ENCODE data around the gene SLC36A1.
A peak's percentile ranks its signal among the peaks of the same experiment; 100 is the strongest.

The SLC36A1 gene

DNA sequence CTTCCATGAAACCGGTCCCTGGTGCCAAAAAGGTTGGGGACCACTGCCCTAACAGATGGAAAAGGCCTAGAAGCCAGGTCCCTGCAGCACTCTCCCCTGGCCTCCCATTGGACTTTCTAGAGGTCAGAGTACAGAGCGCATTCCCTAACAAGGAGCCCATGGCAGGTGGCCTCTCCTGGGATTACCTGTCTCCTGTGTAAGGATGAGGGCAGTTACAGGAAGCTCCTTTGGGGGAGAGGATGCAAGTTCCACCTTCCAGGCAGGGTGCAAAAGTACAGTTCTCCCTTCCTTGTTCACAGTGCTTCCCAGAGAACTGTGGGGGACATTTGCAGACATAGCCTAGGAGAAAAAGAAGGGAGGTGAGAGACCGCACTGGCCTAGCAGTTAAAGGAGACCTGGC, 62.4 kb downstream of the SLC36A1 start:
- Mint-ChIP-seq H3K27ac (no peak overlapping the region), H3K27me3 (ENCODE audit: low read depth) (no peaks in the 10 kb centered on the region), H3K4me1 (ENCODE audit: low read depth) (no peaks in the 10 kb centered on the region), H3K9me3 (no peaks in the 10 kb centered on the region), H3K36me3 (ENCODE audit: low read depth) (no peaks in the 10 kb centered on the region), H3K4me3 (no peak overlapping the region)
- DNase-seq (ENCODE audit: low spot score): no peak

- Mint-ChIP-seq H3K36me3 (ENCODE audit: low read depth) (no peaks in the 10 kb centered on the region), H3K4me1 (ENCODE audit: low read depth) (no peaks in the 10 kb centered on the region), H3K27ac (no peak overlapping the region), H3K9me3 (no peaks in the 10 kb centered on the region), H3K4me3 (no peak overlapping the region), H3K27me3 (ENCODE audit: low read depth) (no peaks in the 10 kb centered on the region)
- no peak for DNase-seq (ENCODE audit: low spot score)
These were observed 69.9 kb downstream of the SLC36A1 start for GRCh38 chr5:151517122-151517920.

GRCh38 chr5:151520294-151520693, 72.9 kb downstream of the SLC36A1 start:
- Mint-ChIP-seq H3K9me3 (no peaks in the 10 kb centered on the region), H3K36me3 (ENCODE audit: low read depth) (no peaks in the 10 kb centered on the region), H3K27me3 (ENCODE audit: low read depth) (no peaks in the 10 kb centered on the region), H3K4me3 (no peak overlapping the region), H3K27ac (no peak overlapping the region), H3K4me1 (ENCODE audit: low read depth) (no peaks in the 10 kb centered on the region)
- no peak for DNase-seq (ENCODE audit: low spot score)

DNA sequence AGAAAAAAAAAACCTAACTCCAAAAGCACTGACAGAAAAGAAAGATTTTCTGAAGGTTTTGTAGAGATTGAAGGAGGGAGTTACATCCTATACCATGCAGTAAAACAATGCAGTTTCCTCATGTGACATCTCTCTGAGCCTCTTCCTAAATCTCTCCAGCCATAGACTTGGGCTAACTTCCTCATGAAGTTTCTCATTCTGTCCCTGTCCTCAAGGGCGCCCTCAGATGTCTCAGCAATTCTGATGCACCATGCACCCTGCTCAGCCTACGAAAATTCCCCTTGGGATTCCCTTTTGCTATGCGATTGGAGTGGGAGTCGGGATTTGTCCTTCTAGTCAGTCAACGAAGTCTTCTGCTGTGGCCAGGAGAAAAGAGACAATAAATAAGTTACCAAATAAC, 74.8 kb downstream of the SLC36A1 start:
- H3K27ac Mint-ChIP-seq: no peak overlapping the region
- H3K27me3 Mint-ChIP-seq (ENCODE audit: low read depth): no peaks in the 10 kb centered on the region
- no peaks in the 10 kb centered on the region for H3K4me1 Mint-ChIP-seq (ENCODE audit: low read depth)
- no peaks in the 10 kb centered on the region for H3K36me3 Mint-ChIP-seq (ENCODE audit: low read depth)
- no peak overlapping the region for H3K4me3 Mint-ChIP-seq
- no peaks in the 10 kb centered on the region for H3K9me3 Mint-ChIP-seq
- DNase-seq (ENCODE audit: low spot score): no peak

DNA sequence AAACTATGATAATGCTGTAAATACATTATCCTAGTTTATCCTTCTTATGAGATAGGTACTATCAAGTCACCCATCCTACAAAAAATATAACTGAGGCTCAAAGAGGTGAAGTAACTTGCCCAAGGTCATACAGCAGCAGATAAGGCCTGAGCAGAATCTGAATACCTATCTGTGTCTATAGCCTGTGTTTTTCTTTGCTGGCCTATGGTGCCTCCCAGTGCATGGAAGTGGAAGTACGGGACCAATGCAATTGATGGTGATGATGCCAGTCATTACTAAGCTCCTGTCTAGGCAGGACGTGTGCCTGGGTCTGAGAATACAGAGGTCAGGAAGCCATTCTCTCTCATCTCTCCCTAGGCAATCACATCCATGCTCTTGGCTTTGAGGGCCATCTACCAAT, 75.9 kb downstream of the SLC36A1 start:
- H3K36me3 Mint-ChIP-seq (ENCODE audit: low read depth): no peaks in the 10 kb centered on the region
- no peaks in the 10 kb centered on the region for H3K4me1 Mint-ChIP-seq (ENCODE audit: low read depth)
- H3K9me3 Mint-ChIP-seq: no peaks in the 10 kb centered on the region
- DNase-seq (ENCODE audit: low spot score): peak; percentile 18
- H3K27me3 Mint-ChIP-seq (ENCODE audit: low read depth): no peaks in the 10 kb centered on the region
- H3K4me3 Mint-ChIP-seq: no peak overlapping the region
- H3K27ac Mint-ChIP-seq: no peak overlapping the region

DNA sequence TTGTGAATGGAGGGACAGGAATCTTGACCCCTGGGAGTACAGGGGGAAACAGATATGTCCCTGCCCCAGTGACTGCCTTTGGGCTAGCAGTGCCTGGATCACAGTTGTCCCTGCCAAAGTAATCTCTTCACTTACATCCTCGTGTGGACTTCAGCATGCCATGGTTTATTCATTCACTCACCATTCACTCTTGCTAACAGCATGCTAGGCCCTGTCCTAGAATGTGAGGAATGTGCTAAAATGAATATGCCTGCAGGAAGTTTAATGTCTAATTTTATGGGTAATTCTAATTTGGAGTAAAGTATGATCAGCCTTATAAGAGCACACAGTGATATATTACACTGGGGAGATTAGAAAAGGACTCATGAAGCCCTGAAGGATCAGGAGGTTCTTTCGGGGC, 80.8 kb downstream of the SLC36A1 start:
- no peaks in the 10 kb centered on the region for H3K4me1 Mint-ChIP-seq (ENCODE audit: low read depth)
- H3K9me3 Mint-ChIP-seq: no peaks in the 10 kb centered on the region
- peaks cover under 1% of the 10 kb centered on the region for H3K27me3 Mint-ChIP-seq (ENCODE audit: low read depth)
- no peak for DNase-seq (ENCODE audit: low spot score)
- no peak overlapping the region for H3K4me3 Mint-ChIP-seq
- H3K27ac Mint-ChIP-seq: no peak overlapping the region
- no peaks in the 10 kb centered on the region for H3K36me3 Mint-ChIP-seq (ENCODE audit: low read depth)

DNA sequence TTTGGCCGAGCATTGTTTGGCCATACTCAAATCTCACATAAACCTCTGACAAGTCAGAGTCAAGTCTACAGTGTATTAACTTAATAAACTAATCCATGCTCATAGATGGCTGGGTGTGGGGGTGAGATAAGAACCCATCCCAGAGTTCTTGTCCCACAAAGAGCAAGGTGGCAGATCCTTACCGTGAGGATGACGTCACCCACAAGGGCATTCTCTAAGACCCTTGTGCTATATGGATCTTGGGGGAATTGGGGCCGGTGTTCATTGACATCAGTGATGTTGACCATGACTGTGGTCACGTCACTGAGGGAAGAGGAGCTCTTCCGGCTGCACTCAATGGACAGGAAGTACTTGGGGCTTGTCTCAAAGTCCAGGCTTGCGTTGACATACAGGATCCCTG, 81.6 kb downstream of the SLC36A1 start:
- Mint-ChIP-seq H3K9me3 (no peaks in the 10 kb centered on the region), H3K36me3 (ENCODE audit: low read depth) (no peaks in the 10 kb centered on the region), H3K27me3 (ENCODE audit: low read depth) (peaks cover 4% of the 10 kb centered on the region), H3K4me3 (no peak overlapping the region), H3K4me1 (ENCODE audit: low read depth) (no peaks in the 10 kb centered on the region), H3K27ac (no peak overlapping the region)
- no peak for DNase-seq (ENCODE audit: low spot score)

GRCh38 chr5:151531581-151531980, 84.2 kb downstream of the SLC36A1 start:
- Mint-ChIP-seq H3K36me3 (ENCODE audit: low read depth) (no peaks in the 10 kb centered on the region), H3K4me1 (ENCODE audit: low read depth) (no peaks in the 10 kb centered on the region), H3K9me3 (no peaks in the 10 kb centered on the region), H3K4me3 (no peak overlapping the region), H3K27ac (no peak overlapping the region), H3K27me3 (ENCODE audit: low read depth) (peaks cover 8% of the 10 kb centered on the region)
- DNase-seq (ENCODE audit: low spot score): no peak

DNA sequence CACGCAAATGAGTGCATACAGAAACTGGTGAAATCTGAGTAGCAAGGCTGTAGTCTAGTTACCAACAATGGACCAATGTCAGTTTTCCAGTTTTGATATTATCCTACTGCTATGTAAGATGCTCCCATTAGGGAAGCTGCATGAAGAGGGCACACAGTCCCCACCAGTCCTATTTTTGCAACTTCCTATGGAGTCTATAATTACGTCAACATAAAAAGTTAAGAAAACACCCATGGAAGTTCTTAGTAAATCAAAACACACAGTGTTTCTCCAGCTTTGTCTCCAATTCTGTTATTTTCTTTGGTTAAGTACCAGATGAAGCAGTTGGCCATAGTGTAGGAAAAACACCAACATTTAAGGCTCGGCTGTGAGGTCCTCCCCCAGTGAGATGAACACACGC, 85.0 kb downstream of the SLC36A1 start:
- no peak for DNase-seq (ENCODE audit: low spot score)
- Mint-ChIP-seq H3K36me3 (ENCODE audit: low read depth) (no peaks in the 10 kb centered on the region), H3K4me3 (no peak overlapping the region), H3K9me3 (no peaks in the 10 kb centered on the region), H3K4me1 (ENCODE audit: low read depth) (no peaks in the 10 kb centered on the region), H3K27me3 (ENCODE audit: low read depth) (peaks cover 8% of the 10 kb centered on the region), H3K27ac (no peak overlapping the region)

DNA sequence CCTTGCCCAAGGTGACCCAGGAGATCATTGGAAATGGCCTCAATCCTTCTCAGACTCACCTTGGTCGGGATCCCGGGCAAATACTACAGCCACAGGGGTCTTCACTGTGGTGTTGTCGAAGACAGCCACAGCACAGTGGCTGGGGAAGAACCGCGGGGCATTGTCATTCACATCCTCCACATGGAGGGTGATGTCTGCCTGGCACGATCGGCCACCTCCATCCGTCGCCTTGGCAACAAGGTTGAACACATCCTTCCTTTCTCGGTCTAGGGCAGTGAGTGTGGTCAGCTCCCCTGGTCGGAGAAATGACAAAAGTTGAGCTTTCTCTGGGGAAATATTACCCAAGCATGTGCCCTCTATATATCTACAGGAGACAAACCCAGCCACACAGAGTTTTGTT, 86.9 kb downstream of the SLC36A1 start:
- no peaks in the 10 kb centered on the region for H3K36me3 Mint-ChIP-seq (ENCODE audit: low read depth)
- H3K27me3 Mint-ChIP-seq (ENCODE audit: low read depth): peaks cover 13% of the 10 kb centered on the region
- no peaks in the 10 kb centered on the region for H3K4me1 Mint-ChIP-seq (ENCODE audit: low read depth)
- no peak overlapping the region for H3K27ac Mint-ChIP-seq
- no peak overlapping the region for H3K4me3 Mint-ChIP-seq
- no peaks in the 10 kb centered on the region for H3K9me3 Mint-ChIP-seq
- no peak for DNase-seq (ENCODE audit: low spot score)

- Mint-ChIP-seq H3K27ac (no peak overlapping the region), H3K4me3 (no peak overlapping the region), H3K4me1 (ENCODE audit: low read depth) (no peaks in the 10 kb centered on the region), H3K9me3 (no peaks in the 10 kb centered on the region), H3K36me3 (ENCODE audit: low read depth) (no peaks in the 10 kb centered on the region), H3K27me3 (ENCODE audit: low read depth) (peaks cover 13% of the 10 kb centered on the region)
- no peak for DNase-seq (ENCODE audit: low spot score)
These were observed 89.6 kb downstream of the SLC36A1 start for GRCh38 chr5:151537044-151537443.

DNA sequence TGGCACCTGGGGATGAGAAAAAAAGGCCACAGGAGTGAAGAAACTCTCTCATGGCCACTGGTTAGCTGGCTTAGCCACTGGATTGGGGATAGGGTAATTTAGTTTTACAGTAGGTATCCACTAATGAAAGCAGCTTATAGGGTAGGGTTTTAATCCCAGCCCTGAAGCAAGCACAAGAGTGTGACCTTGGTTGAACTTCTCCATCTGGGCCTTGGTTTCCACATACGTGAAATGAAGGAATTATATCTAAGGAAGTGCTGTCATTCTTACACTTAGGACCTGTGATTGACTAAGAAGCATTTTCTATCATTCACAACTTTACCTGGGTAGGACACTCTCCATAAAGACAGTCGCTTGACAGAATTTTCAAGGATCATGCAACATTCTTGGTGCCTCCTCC, 94.2 kb downstream of the SLC36A1 start:
- Mint-ChIP-seq H3K4me1 (ENCODE audit: low read depth) (no peaks in the 10 kb centered on the region), H3K27me3 (ENCODE audit: low read depth) (peaks cover 5% of the 10 kb centered on the region), H3K36me3 (ENCODE audit: low read depth) (no peaks in the 10 kb centered on the region), H3K9me3 (no peaks in the 10 kb centered on the region), H3K4me3 (no peak overlapping the region), H3K27ac (no peak overlapping the region)
- no peak for DNase-seq (ENCODE audit: low spot score)
